Stimulated activated CD4-positive, alpha-beta T cell treated with anti-CD3 and anti-CD28 coated beads, Interleukin-4, amount 100 ng/mL, for 1 hour (primary cell): ENCODE results near the gene ZNF580.

Experiments used
- DNase-seq: peaks from one replicate; pipeline ENCODE4 v3.0.0-alpha.2; 2020

Gene ZNF580

GRCh38 chr19:55640577-55641425 is at the start of gene ZNF580:
Gene ZNF580, plus strand, starts transcription at chr19:55641002. Its CDS starts 1,507 bp downstream, at chr19:55642509.
- peak; percentile 73 for DNase-seq

- no peak for DNase-seq
These were observed 49.2 kb upstream of the ZNF580 start for GRCh38 chr19:55591555-55591954.

GRCh38 chr19:55592391-55593090 is 48.3 kb upstream of the ZNF580 start:
- no peak for DNase-seq

GRCh38 chr19:55593096-55593772 is 47.6 kb upstream of the ZNF580 start:
- no peak for DNase-seq

- no peak for DNase-seq
These were observed 45.7 kb upstream of the ZNF580 start for GRCh38 chr19:55594996-55595545.

GRCh38 chr19:55596304-55596703 is 44.5 kb upstream of the ZNF580 start:
- no peak for DNase-seq

- DNase-seq: no peak
These were observed 43.3 kb upstream of the ZNF580 start for GRCh38 chr19:55597501-55597921.

GRCh38 chr19:55598034-55598433 is 42.8 kb upstream of the ZNF580 start:
- DNase-seq: no peak

GRCh38 chr19:55598719-55599467 is 41.9 kb upstream of the ZNF580 start:
- DNase-seq: peak; percentile 89

- DNase-seq: peak; percentile 95
These were observed 41.3 kb upstream of the ZNF580 start, which contains the start of gene FIZ1 for GRCh38 chr19:55599468-55599841. Gene FIZ1, minus strand, starts transcription at chr19:55599517. Its CDS starts 1,652 bp downstream, at chr19:55597865.

- peak; percentile 83 for DNase-seq
These were observed 40.8 kb upstream of the ZNF580 start, which contains the start of gene ZNF524 for GRCh38 chr19:55599842-55600661. Gene ZNF524, plus strand, starts transcription at chr19:55600288. Its CDS starts 1,825 bp downstream, at chr19:55602113.

- no peak for DNase-seq
These were observed 40.2 kb upstream of the ZNF580 start for GRCh38 chr19:55600662-55601028.

- no peak for DNase-seq
These were observed 39.7 kb upstream of the ZNF580 start for GRCh38 chr19:55601084-55601483.

- no peak for DNase-seq
These were observed 38.4 kb upstream of the ZNF580 start for GRCh38 chr19:55602104-55603001.

- no peak for DNase-seq
These were observed 37.7 kb upstream of the ZNF580 start for GRCh38 chr19:55603115-55603514.

GRCh38 chr19:55603581-55604292 is 37.1 kb upstream of the ZNF580 start:
- no peak for DNase-seq

GRCh38 chr19:55605207-55605636 is 35.6 kb upstream of the ZNF580 start:
- DNase-seq: peak; percentile 99

GRCh38 chr19:55605637-55606470 is 34.9 kb upstream of the ZNF580 start, which contains the start of gene ZNF865:
Gene ZNF865, plus strand, starts transcription at chr19:55605647. Its CDS starts 7,972 bp downstream, at chr19:55613619.
- peak; percentile 71 for DNase-seq

- no peak for DNase-seq
These were observed 34.4 kb upstream of the ZNF580 start for GRCh38 chr19:55606471-55606787.
